KMS-11 (cell line): Measurements from ENCODE around the gene CACNA2D3.

Experiments
- H2AFZ ChIP-seq: fragments of 200-600 bp; sonication (generic); 2 replicates; pipeline ENCODE4 v1.6.1; 2016; ENCODE audit warnings: antibody characterized with exemption, mixed run types, low read depth
- H3K27ac ChIP-seq: fragments of 200-600 bp; sonication (generic); 2 replicates; pipeline ENCODE4 v1.6.1; 2016; ENCODE audit warnings: mild to moderate bottlenecking, mixed run types
- H3K27me3 ChIP-seq: fragments of 200-600 bp; sonication (generic); 2 replicates; pipeline ENCODE4 v1.6.1; 2017; ENCODE audit warnings: mild to moderate bottlenecking, low read depth, mixed run types, moderate library complexity; ENCODE audit not compliant: insufficient read depth
- H3K36me3 ChIP-seq: fragments of 200-600 bp; sonication (generic); 2 replicates; pipeline ENCODE4 v1.6.1; 2017; ENCODE audit warnings: mild to moderate bottlenecking, mixed run types; ENCODE audit not compliant: insufficient read depth
- H3K4me1 ChIP-seq: fragments of 200-600 bp; sonication (generic); 2 replicates; pipeline ENCODE4 v1.6.1; 2016; ENCODE audit warnings: mild to moderate bottlenecking, low read depth, mixed run types; ENCODE audit not compliant: poor library complexity, severe bottlenecking
- H3K4me2 ChIP-seq: fragments of 200-600 bp; sonication (generic); 2 replicates; pipeline ENCODE4 v1.7.0; 2016; ENCODE audit warnings: mild to moderate bottlenecking, mixed run types
- H3K4me3 ChIP-seq: fragments of 200-600 bp; sonication (generic); IDR thresholded peaks from 2 replicates; pipeline ENCODE4 v1.6.1; 2017; ENCODE audit warnings: low read depth, low read length, mixed read lengths; ENCODE audit not compliant: insufficient read depth
- H3K79me2 ChIP-seq: fragments of 200-600 bp; sonication (generic); 2 replicates; pipeline ENCODE4 v1.6.1; 2016; ENCODE audit warnings: low read depth, mixed run types; ENCODE audit not compliant: insufficient read depth
- H3K9ac ChIP-seq: fragments of 200-600 bp; sonication (generic); 2 replicates; pipeline ENCODE4 v1.6.1; 2016; ENCODE audit warnings: mild to moderate bottlenecking, mixed run types
- H4K20me1 ChIP-seq: fragments of 200-600 bp; sonication (generic); 2 replicates; pipeline ENCODE4 v1.6.1; 2016; ENCODE audit warnings: mild to moderate bottlenecking, mixed run types; ENCODE audit not compliant: insufficient read depth
- TF ChIP-seq, protein P1 (sequence below): fragments of 200-600 bp; sonication (generic); conservative IDR thresholded peaks from 2 replicates; pipeline ENCODE4 v1.6.1; 2017; ENCODE audit warnings: low read depth, mild to moderate bottlenecking, antibody characterized with exemption, low read length, moderate library complexity, mixed read lengths

The CACNA2D3 gene

DNA sequence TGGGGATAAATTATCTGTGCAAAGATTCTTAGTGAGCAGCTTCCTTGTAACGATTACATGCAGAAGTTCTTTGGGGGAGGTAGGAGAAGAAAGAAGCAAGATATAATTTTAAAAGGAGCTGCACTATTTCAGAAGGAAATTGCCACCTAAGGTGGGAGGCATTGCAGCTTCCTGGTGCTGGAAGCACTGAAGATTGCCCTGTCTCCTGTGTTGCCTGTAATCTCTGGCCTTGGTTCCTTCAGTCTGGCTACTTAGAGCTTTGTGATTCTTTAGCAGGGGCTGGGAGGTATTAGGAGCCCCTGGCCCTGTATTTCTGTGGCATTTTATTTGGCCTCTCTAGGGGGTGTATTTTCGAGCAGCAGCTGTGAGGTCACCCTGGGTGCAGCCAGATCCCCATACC is 35.5 kb downstream of the CACNA2D3 start:
- Histone ChIP-seq H3K4me1 (no peaks in the 10 kb centered on the region), H2AFZ (no peak overlapping the region), H3K27ac (no peak overlapping the region), H4K20me1 (no peaks in the 10 kb centered on the region), H3K4me2 (no peak overlapping the region), H3K36me3 (no peaks in the 10 kb centered on the region), H3K79me2 (no peaks in the 10 kb centered on the region), H3K27me3 (no peaks in the 10 kb centered on the region), H3K4me3 (no peak overlapping the region), H3K9ac (no peak overlapping the region)
- TF ChIP-seq, protein P1, sequence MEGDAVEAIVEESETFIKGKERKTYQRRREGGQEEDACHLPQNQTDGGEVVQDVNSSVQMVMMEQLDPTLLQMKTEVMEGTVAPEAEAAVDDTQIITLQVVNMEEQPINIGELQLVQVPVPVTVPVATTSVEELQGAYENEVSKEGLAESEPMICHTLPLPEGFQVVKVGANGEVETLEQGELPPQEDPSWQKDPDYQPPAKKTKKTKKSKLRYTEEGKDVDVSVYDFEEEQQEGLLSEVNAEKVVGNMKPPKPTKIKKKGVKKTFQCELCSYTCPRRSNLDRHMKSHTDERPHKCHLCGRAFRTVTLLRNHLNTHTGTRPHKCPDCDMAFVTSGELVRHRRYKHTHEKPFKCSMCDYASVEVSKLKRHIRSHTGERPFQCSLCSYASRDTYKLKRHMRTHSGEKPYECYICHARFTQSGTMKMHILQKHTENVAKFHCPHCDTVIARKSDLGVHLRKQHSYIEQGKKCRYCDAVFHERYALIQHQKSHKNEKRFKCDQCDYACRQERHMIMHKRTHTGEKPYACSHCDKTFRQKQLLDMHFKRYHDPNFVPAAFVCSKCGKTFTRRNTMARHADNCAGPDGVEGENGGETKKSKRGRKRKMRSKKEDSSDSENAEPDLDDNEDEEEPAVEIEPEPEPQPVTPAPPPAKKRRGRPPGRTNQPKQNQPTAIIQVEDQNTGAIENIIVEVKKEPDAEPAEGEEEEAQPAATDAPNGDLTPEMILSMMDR = no peak

DNA sequence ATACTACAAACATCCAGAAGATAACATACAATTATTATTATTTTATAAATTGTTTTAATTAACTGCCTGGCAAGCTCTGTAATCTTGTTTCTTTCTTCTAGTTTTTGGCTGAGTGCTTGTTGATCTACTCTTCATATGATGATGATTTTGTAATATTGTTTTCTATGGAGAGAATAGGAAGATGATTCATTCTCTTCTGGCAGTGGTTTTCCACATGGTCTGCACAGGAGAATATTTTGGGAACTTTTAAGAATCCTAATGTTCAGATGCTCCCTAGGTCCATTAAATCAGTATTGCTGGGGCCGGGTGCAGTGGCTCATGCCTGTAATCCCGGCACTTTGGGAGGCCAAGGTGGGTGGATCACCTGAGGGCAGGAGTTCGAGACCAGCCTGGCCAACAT is 37.6 kb downstream of the CACNA2D3 start:
- Histone ChIP-seq H3K79me2 (no peaks in the 10 kb centered on the region), H3K36me3 (no peaks in the 10 kb centered on the region), H3K9ac (no peak overlapping the region), H3K27me3 (no peaks in the 10 kb centered on the region), H3K4me2 (no peak overlapping the region), H4K20me1 (no peaks in the 10 kb centered on the region), H3K4me3 (no peak overlapping the region), H3K4me1 (no peaks in the 10 kb centered on the region), H2AFZ (no peak overlapping the region), H3K27ac (no peak overlapping the region)
- TF ChIP-seq, protein P1 = no peak

DNA sequence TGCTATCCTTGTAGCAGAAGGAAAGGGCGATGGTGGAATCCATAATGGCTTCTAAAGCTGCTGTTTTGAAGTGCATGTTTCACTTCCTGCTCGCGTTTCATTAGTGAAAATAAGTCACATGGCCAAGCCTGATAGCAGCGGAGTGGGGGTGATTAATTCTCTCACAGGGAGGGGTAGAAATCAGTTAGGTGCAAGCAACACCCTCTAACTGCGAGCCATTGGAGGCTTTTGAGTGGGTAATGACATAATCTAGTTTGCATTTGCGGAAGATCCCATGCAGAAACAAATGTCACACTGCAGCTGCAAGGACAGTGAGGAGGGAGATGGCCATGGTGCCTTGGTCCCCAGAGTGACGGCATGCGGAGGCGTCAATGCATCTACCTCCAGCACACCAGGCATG is 41.1 kb downstream of the CACNA2D3 start:
- Histone ChIP-seq H4K20me1 (no peaks in the 10 kb centered on the region), H3K79me2 (no peaks in the 10 kb centered on the region), H3K4me1 (no peaks in the 10 kb centered on the region), H3K36me3 (no peaks in the 10 kb centered on the region), H3K4me2 (no peak overlapping the region), H3K9ac (no peak overlapping the region), H2AFZ (no peak overlapping the region), H3K27me3 (no peaks in the 10 kb centered on the region), H3K4me3 (no peak overlapping the region), H3K27ac (no peak overlapping the region)
- TF ChIP-seq, protein P1 = no peak

DNA sequence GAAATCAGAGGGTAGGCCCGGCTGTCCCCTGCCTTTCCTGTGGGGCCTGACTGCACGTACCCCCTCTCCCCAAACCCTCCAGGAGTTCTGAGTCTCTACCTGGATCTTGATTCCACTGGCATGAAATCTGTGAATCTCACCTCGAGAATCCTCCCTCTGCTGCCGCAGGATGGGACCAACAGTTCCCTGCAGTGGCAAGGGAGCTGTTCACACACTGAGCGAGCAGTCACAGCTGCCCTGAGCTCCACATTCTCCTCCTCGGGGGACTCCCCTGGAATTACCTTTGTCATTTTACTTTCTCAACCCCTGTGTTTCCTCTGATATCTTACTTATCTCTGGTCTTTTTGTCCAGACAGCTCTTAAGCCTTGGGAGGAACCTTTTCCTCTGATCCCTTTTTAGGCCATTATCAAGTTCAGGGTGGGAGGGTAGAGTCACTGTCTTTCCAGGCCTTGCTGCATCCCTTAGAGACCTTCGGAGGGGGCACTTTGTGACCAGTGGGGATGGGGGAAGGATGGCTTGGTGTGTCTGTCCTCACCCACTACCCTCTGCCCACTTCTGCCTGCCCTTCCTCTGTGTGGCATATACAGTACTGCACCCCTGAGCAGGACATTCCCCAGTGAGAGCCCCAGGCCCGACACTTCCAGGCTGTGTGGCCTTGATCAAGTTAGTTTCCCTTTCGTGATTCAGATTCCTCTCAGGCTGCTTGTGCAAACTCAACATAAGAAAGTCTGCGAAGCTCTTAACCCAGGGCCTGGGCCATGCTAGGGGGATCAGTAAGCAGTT is 42.0 kb downstream of the CACNA2D3 start:
- H2AFZ ChIP-seq = no peak overlapping the region
- TF ChIP-seq, protein P1 = no peak
- no peaks in the 10 kb centered on the region for H4K20me1 ChIP-seq
- no peak overlapping the region for H3K4me3 ChIP-seq
- no peaks in the 10 kb centered on the region for H3K36me3 ChIP-seq
- no peaks in the 10 kb centered on the region for H3K79me2 ChIP-seq
- no peaks in the 10 kb centered on the region for H3K27me3 ChIP-seq
- no peaks in the 10 kb centered on the region for H3K4me1 ChIP-seq
- no peak overlapping the region for H3K4me2 ChIP-seq
- no peak overlapping the region for H3K9ac ChIP-seq
- H3K27ac ChIP-seq = no peak overlapping the region
